ENCODE results near the gene ISCU. TPM values are rescaled to one million over a fixed set of nuclear protein-coding genes. Genes with fewer than 3 reads are reported as not detected.
A peak's percentile ranks its signal among the peaks of the same experiment; 100 is the strongest.

Gene ISCU
- total RNA-seq: 100 to 1,000 TPM; 241 to 261 TPM
- long read RNA-seq, transcript ISCU-201 (5 exons, 994 nt): major isoform, 45 of 62 reads
- long read RNA-seq, partial matches to known transcripts: 6 of 62 reads
- long read RNA-seq, other reads (novel, unspliced or antisense): 4 of 62 reads

DNA sequence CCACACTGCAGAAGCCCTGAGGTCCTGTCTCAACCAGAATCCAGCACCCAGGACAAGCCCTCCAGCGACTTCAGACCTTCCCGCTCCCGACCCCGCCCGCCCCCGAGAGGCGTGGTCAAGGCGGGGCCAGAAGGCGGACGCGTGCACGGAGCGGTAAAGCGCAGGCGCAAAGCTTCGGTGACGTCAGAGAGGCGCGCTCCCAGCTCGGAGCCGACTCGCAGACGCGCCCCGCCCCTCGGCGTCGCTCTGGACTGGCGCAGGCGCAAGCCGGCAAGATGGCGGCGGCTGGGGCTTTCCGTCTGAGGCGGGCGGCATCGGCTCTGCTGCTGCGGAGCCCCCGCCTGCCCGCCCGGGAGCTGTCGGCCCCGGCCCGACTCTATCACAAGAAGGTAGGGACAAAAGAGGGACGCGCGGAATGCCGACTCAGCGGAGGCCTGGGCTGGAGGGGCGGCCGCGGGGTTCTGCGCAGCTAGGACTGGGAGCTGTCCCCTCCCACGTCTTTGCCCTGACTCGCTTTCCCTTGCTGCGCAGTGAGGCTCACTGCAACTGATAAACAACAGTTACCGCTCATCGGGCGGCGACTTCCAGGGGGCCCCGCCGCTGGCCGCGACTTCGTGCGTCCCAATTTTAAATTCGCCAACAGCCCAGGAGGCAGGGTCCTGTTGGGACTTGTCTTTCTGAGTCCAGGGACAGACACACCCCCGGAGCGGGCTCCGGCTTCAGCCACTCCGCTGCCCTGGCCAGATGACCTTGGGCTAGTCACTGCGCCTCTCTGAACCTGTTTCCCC, at the start of gene ISCU:
TSS of gene ISCU (plus strand) at position 249 of the 788 bp plus-strand sequence. CDS start at position 276, 27 bp downstream.
- ATAC-seq: peak; percentile 92 to 96
- intact Hi-C loops (cut with DNase I): loop anchor here (1.0 to 10.0 kb wide), 4 partner anchors 56 to 532 kb away; partner anchors contain the start of genes ALKBH2 (in 2 of the 2), SSH1 (in 1 of the 2) and UNG (in 1 of the 2)
- DNase-seq: peak; percentile 98

DNA sequence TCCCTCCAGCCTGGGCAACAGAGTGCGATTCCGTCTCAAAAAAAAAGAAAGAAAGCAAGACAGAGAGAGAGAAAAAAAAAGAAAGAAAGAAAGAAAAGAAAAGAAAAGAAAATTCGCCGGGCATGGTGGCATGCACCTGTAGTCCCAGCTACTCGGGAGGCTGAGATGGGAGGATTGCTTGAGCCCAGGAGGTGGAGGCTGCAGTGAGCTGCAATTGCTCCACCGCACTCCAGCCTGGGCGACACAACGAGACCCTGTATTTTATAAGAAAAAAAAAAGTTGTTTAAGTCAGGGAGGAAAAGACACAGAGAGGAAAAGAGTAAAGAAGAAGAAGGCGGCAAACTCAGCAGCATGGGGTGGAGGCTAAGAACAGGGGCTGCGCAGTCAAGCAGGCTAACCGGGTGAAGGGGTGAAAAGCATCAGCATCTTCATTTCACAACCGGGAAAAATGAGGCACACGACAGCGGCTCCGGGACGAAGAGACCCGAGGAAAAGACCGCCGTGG, 47.9 kb upstream of the ISCU start:
- ATAC-seq: peak; percentile 3 to 4
- intact Hi-C loops (cut with DNase I): loop anchor here in 1 of 2 donors (5.0 kb wide), 3 partner anchors 527 to 832 kb away; no protein-coding TSS in a partner anchor
- DNase-seq: no peak

DNA sequence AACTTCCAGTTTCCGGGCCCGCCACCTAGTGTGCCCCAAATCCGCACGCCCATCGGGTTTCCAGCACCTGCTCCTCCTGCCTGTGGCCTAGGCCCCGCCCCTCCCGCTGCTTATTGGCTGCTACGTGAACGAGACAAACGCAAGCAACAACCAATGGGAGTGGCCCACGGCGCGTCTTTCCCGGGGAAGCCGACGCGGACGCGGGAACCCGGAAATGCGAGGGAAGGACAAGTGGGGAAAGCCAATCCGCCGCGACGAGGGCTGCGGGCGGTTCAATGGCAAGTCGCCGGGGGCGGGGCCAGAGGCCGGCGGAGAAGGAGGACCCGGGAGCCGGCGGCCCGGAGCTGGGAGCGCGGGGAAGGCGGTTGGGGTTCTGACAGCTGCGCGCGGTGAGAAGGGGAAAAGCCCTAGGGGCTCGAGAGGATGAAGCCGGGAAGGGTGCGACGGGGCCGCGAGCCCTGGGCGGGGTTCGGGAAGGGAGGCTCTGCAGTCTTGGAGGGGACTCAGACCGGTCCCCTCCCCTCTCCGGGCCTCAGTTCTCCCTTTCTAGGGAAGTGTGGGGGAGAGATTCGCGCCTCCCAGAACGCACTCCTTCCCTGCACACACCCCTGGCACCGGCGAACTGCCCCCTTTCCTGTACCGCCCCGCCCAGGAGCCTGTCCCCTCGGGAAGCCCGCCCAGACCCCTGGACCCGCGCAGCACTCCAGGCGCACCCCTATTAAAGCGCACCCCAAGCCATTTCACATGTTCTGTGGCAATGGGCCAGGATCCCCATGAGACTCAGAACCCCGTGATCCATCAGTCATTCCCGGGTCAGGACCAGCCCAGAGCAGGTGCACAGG, 47.2 kb upstream of the ISCU start, which contains the start of gene FICD:
TSS of gene FICD (plus strand) at position 305 of the 842 bp plus-strand sequence. CDS start 1,696 bp downstream, outside the sequence.
- intact Hi-C loops (cut with DNase I): loop anchor here in 1 of 2 donors (5.0 kb wide), 3 partner anchors 528 to 833 kb away; no protein-coding TSS in a partner anchor
- ATAC-seq (peak; percentile 97 to 98), DNase-seq (peak; percentile 100)

DNA sequence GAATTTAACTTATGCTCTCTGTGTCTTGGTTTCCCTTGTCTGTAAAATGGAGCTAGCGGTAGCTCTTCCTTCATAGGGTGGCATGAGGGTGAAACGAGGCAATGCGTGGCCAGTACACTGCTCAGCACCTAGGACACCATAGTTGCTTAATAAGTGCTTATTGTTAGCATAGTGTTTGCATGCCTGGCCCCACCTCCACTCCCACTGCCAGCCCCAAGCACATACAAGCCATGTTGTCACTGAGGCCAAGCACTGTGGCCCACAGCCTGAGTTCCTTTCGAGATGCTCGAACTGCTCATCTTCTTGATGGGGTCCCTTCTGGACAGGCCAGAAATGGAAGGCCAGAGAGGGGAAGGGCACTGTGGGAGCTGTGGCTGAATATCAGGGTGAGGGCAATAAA, 46.5 kb upstream of the ISCU start:
- ATAC-seq (no peak), DNase-seq (no peak)
- intact Hi-C loops (cut with DNase I): no loop called here

DNA sequence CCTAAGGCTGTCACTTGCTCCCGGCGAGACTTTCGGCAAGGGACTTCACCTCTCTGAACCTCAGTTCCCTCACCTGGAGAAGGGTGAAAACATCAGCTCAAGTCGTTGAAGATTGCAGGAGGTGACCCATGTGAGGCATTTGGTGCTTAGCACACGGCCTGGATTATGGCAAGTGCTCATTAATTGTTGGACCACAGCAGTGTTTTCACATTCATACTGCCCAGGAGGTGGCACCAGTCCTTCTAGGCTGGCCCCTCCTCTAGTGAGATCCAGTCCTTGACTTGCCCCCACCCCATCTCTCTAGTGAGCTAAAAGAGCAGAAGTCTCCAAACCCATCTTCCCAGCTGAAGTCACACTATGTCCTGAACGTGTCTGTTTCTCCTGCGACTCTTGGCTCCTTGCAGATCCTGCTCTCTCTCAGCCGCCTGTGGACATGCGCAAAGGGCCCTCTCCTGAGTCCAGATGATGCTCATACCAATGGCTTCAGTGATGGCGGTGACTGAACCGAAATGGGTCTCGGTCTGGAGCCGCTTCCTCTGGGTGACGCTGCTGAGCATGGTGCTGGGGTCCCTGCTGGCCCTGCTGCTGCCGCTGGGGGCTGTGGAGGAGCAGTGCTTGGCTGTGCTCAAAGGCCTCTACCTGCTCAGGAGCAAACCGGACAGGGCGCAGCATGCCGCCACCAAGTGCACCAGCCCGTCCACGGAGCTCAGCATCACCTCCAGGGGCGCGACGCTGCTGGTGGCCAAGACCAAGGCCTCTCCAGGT, 45.7 kb upstream of the ISCU start:
- intact Hi-C loops (cut with DNase I): no loop called here
- ATAC-seq (no peak), DNase-seq (no peak)

DNA sequence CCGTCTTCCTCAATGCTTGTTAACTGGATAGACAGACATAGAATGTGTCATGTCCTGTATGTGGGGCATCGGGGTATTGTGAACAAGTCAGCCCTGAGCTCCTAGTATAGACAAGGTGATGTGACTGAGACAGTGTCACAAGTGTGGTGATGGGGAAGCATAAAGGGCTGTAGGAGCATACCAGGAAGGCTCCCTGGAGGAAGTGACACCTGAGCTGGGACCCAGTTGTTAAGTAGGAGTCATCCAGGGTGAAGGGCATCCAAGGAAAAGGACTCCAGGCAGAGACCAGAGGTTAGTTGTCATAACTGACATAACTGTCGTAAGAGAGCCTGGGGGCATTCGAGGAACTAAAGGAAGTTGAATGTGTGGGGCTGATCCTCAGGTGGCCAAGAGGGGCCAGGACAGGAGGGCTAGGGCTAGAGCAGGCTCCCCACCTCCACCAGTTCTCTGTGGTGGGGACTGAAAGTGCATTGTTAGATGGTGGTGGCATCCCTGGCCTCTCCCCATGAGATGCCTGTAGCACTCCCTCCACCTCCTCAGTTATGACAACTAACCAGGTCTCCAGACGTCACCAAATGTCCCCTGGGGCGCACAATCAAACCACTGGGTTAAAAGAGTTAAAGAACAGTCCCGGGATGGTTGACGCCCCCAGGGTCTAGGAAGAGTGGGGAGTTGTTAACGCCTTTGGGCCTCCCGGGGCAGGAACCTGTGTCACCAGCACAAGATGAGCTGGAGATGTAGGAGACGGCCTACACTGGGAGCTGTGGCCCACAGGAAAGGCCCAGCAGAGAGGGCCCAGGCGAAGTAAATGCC, 44.9 kb upstream of the ISCU start:
- DNase-seq: no peak
- no peak for ATAC-seq
- intact Hi-C loops (cut with DNase I): no loop called here

DNA sequence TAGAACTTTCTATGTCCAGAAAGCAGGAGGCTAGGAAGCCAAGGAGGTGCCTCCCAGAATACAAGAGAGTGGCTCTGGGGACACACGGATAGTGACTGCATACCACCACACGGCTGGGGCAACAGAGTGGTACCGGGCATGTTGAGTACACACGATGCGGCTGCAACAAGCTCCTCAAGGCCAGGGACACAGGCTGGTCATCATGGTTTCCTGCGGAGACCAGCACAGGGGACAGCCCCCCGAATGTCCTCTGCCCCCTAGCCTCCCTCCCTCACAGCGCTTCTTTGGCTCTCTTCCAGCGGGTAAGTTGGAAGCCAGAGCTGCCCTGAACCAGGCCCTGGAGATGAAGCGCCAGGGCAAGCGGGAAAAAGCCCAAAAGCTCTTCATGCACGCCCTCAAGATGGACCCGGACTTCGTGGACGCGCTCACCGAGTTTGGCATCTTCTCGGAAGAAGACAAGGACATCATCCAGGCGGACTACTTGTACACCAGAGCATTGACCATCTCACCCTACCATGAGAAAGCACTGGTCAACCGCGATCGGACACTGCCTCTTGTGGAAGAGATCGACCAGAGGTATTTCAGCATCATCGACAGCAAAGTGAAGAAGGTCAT, 44.2 kb upstream of the ISCU start:
- DNase-seq (no peak), ATAC-seq (no peak)
- intact Hi-C loops (cut with DNase I): no loop called here

DNA sequence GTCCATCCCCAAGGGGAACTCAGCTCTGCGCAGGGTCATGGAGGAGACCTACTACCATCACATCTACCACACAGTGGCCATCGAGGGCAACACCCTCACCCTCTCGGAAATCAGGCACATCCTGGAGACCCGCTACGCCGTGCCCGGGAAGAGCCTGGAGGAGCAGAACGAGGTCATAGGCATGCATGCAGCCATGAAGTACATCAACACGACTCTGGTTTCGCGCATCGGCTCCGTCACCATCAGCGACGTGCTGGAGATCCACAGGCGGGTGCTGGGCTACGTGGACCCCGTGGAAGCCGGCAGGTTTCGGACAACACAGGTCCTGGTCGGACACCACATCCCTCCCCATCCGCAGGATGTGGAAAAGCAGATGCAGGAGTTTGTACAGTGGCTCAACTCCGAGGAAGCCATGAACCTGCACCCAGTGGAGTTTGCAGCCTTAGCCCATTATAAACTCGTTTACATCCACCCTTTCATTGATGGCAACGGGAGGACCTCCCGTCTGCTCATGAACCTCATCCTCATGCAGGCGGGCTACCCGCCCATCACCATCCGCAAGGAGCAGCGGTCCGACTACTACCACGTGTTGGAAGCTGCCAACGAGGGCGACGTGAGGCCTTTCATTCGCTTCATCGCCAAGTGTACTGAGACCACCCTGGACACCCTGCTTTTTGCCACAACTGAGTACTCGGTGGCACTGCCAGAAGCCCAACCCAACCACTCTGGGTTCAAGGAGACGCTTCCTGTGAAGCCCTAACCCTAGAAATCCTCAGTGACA, 43.5 kb upstream of the ISCU start:
- DNase-seq (no peak), ATAC-seq (no peak)
- intact Hi-C loops (cut with DNase I): no loop called here

DNA sequence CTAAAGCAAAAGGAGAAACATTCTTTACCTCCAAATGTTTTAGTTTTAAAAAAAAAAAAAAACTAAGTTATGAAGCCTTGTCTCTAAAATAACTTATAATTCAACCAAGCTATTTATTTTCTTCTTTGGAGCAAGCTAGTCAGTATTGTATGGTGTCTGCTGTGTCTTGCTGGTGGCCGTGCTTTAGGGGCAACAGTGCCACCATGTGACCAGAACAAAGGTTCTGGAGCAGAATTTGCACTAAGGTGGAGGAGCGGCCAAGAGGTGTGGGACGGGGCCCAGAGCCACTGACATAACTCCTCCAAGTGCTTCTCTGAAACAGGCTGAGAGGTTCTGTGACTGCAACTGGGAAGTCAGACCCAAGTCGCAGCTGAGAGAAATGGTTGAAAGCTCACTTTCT, 42.8 kb upstream of the ISCU start:
- ATAC-seq: no peak
- intact Hi-C loops (cut with DNase I): no loop called here
- no peak for DNase-seq

DNA sequence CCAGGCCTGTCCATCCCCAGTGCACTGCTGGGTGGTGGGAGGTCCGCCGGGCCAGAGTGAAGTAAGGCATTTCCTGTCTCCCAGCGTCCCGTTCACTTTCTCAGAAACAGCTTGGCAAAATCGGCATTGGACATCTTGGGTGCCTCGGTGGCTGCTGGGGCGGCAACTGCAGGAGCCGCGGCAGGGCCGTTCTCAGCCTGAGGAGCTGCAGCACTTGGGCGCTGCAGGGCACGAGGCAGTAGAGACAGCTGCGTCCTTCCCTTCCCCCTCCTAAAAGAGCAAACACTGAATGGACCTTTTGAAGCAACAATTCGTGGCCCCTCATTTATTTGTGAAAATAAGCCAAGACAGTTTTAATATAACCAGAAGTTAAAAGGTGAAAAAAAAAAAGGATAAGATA, 39.0 kb upstream of the ISCU start:
- no peak for DNase-seq
- ATAC-seq: no peak
- intact Hi-C loops (cut with DNase I): no loop called here

DNA sequence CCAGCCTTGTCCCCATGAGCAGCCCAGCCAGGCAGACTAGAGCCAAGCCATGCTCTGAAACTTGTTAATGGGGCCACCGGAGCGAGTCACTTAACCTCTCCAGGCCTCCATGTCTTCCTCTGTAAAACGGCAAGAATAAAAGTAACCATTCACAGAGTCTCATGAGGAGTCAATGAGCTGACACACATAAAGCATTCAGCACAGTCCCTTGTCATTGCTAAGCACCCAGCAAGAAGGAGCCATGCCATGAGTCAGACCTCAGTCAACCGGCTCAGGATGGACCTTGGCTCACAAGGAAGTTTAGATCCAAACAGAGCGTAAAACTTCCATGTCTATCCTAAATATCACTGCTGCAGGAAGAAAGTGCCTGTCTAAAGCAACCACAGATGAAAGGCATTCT, 36.7 kb upstream of the ISCU start:
- intact Hi-C loops (cut with DNase I): no loop called here
- ATAC-seq (peak in 1 of 2 donors; percentile 10), DNase-seq (no peak)

DNA sequence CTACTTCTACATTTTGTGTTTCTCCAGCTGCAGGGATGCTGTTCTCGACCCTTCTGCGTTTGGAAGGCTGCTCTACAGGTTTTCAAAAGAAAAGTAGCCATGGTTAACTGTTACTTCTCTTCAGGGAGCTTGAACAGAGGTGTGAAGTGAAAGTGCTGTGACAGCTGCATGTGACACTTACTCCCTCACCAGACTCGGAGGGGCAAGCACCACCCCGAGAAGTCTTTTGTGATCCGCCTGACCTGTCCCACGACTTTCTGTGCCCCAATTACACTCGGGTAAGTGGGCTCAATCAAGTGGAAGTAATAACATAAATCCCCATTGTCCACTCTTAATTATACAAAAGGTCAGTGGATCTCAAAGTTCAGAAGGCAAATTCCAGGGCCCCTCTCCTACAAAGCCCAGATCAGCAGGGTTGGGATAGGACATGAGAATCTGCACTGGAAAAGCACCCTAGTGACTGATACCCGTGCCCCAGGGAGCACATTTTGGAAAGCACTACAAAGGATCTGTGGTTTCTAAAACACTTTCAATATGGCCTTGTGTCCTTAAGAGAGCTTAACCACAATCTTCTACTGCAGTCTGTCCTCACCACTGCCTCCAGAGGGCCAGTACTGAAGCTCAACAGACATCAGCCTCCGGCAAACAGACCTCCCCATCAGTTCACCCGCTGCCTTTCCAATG, 35.8 kb upstream of the ISCU start:
- DNase-seq (no peak), ATAC-seq (no peak)
- intact Hi-C loops (cut with DNase I): no loop called here

DNA sequence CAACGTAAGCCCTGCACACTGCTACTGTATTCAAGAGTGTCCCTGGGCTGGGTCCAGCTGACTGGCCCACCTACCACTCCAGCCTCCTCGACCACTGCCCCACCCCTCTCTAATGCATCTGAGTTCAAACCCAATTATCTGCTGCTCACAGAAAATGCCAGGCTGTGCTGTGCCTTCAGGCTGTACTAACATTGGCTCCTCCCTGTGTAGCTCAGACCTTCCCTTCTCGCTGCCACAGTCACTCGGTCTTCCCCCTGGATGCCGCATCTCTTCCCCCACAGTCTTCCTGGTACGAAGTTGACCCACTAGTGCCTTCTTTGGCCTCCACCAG, 35.3 kb upstream of the ISCU start:
- intact Hi-C loops (cut with DNase I): no loop called here
- DNase-seq: no peak
- ATAC-seq: no peak

DNA sequence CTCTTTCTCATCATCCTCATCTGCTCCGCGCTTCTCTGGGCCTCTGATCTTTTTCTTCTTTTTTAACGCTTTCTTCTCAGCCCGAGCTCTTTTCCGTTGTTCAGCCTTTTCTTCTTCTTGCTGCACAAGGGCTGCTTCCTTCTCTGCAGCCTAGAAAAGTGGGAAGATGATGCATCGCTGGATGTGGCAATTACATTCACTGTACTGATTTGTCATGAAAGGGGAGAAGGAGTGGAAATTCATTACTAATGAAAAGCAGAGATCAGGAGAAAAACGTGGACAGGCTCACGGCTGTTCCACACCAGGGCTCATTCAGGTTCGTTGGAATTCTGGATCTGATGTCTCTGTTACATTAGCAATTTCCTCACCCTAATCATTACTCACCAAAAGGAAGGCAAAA, 32.2 kb upstream of the ISCU start:
- DNase-seq (no peak), ATAC-seq (no peak)
- intact Hi-C loops (cut with DNase I): no loop called here

DNA sequence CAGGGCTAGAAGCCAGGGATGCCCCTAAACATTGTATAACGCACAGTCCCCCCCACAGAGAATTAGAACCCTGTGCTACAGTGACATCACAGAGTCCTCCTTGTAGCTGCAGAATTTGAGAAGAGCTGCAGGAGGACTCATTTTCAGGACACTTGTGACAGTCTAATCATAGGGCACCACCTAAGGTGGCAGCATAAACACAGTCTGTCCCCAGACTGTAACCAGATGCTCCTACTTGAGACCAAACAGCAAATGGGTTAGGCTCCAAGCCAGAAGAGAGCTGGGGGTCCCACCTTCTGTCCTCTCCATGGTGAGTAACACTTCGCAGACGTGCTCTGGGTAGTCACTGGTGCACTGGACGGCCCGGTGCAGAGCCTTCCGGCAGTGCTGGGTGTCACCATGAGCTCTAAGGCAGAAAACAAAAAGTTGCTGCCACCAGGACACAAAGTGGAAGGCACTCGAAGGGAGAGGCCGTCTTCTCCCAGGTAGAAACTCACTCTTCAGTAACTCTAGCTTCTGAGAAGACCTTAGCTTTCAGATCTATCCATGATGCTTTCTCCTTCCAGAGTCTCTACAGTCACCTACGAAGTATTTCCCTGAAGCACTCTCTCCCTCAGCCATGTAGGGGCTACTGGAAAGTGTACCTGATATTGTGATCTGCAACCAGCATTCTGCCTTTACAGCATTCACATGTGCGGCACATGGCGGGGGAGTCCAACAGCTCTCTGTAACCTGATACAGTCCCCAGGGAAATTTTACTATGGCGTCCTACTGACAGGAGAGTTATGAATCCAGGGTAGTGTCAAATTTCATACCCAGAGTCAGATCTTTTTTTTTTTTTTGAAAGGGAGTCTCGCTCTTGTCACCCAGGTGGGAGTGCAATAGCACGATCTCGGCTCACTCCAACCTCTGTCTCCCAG, 30.2 kb upstream of the ISCU start:
- DNase-seq (no peak), ATAC-seq (no peak)
- intact Hi-C loops (cut with DNase I): no loop called here
